Measurements from ENCODE around the gene BLID.

BLID gene, protein sequence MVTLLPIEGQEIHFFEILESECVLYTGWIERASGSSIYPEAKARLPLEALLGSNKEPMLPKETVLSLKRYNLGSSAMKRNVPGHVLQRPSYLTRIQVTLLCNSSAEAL

GRCh38 chr11:122115524-122116379 lies at the start of gene BLID:
Gene BLID, minus strand, starts transcription at chr11:122116215. Its CDS starts 293 bp downstream, at chr11:122115922.
- peak; percentile 72 for TF ChIP-seq CTCF (conservative IDR thresholded peaks at IDR 0.05; ENCODE audit: control insufficient read depth, insufficient read depth, low read depth, low read length)
- DNase-seq (ENCODE audit: low read depth), result peak; percentile 61
- H3K4me3 ChIP-seq (ENCODE audit: control insufficient read depth, low read depth, low read length), result no peak within 1 kb of the TSS

GRCh38 chr11:122163053-122163819 lies 47.2 kb upstream of the BLID start:
- H3K4me3 ChIP-seq (ENCODE audit: control insufficient read depth, low read depth, low read length), result no peak overlapping the region
- no peak for DNase-seq (ENCODE audit: low read depth)
- no peak for TF ChIP-seq CTCF (conservative IDR thresholded peaks at IDR 0.05; ENCODE audit: control insufficient read depth, insufficient read depth, low read depth, low read length)

DNA sequence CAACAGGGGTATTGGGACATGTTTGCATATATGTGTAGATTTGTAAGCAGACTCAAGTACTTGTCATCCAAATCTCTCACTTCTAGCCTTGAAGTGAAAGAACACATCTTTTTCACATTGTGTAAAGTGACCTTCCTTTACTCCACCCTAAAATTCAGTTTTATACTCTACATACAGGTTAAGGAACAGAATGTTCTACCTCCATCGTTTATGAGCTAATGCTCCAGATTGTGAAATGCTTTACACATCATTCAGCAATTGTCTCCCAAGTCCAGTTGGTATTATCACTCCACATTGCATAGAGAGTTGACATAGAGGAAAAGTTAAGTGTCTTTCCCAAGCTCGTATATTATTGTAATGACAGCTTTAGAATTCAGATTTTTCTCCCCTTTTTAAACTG lies 46.1 kb upstream of the BLID start:
- H3K4me3 ChIP-seq (ENCODE audit: control insufficient read depth, low read depth, low read length), result no peak overlapping the region
- peak; percentile 93 for DNase-seq (ENCODE audit: low read depth)
- no peak for TF ChIP-seq CTCF (conservative IDR thresholded peaks at IDR 0.05; ENCODE audit: control insufficient read depth, insufficient read depth, low read depth, low read length)

DNA sequence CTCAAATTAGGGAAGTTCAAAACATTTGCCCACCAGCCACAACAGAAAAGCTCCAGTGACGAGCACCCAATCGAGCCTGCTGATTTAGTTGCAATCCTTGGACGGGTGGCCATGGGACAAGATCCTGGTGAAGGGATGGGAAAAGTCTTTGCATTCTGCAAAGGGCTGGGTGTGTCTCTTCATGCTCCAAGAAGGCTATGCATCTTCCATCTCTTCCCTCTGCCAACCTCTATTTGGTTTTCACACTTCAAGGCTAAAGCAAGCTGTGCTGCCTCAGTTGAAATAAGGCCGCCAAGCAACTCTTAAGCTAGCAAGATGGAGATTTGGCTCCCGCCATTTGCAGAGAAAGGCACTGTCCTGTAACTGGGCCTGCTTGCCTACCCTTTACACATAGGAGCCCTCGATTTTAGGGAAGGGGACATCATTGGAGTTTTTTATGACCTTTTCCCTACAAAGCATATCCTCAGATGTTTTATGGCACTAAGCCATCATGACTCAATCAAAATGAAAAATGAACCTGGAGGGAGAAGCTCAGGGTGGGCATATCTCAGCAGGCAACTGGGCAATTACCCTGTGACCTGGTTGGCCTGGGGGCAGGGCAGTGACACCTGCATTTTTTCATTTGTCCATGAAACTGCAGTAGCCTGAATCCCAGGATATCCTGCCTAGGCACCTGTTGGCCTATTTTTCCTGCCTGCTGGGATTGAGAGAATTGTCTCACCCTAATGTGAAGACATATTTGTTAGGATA lies 45.0 kb upstream of the BLID start:
- no peak overlapping the region for H3K4me3 ChIP-seq (ENCODE audit: control insufficient read depth, low read depth, low read length)
- no peak for DNase-seq (ENCODE audit: low read depth)
- TF ChIP-seq CTCF (conservative IDR thresholded peaks at IDR 0.05; ENCODE audit: control insufficient read depth, insufficient read depth, low read depth, low read length), result no peak

GRCh38 chr11:122159861-122160260 lies 43.8 kb upstream of the BLID start:
- no peak for DNase-seq (ENCODE audit: low read depth)
- TF ChIP-seq CTCF (conservative IDR thresholded peaks at IDR 0.05; ENCODE audit: control insufficient read depth, insufficient read depth, low read depth, low read length), result no peak
- H3K4me3 ChIP-seq (ENCODE audit: control insufficient read depth, low read depth, low read length), result no peak overlapping the region

- TF ChIP-seq CTCF (conservative IDR thresholded peaks at IDR 0.05; ENCODE audit: control insufficient read depth, insufficient read depth, low read depth, low read length), result no peak
- peak overlapping the region; percentile 26 for H3K4me3 ChIP-seq (ENCODE audit: control insufficient read depth, low read depth, low read length)
- DNase-seq (ENCODE audit: low read depth), result peak; percentile 82
These were observed 43.2 kb upstream of the BLID start for GRCh38 chr11:122159173-122159721.

Data from fibroblast of mammary gland (primary cell).